ENCODE results near the gene NADK.
A peak's percentile ranks its signal among the peaks of the same experiment; 100 is the strongest.
"Not testable (repeated sequence)": the region's sequence is repeated elsewhere in the genome, so short reads cannot be mapped to it uniquely, and the experiment has no call there.

NADK gene

GRCh38 chr1:1742529-1742928 lies 35.7 kb downstream of the NADK start:
- DNase-seq, result not testable (repeated sequence)

GRCh38 chr1:1741013-1741412 lies 37.3 kb downstream of the NADK start:
- DNase-seq, result peak; percentile 90 to 93

- not testable (repeated sequence) for DNase-seq
Measured at GRCh38 chr1:1738799-1739337, 39.4 kb downstream of the NADK start.

DNA sequence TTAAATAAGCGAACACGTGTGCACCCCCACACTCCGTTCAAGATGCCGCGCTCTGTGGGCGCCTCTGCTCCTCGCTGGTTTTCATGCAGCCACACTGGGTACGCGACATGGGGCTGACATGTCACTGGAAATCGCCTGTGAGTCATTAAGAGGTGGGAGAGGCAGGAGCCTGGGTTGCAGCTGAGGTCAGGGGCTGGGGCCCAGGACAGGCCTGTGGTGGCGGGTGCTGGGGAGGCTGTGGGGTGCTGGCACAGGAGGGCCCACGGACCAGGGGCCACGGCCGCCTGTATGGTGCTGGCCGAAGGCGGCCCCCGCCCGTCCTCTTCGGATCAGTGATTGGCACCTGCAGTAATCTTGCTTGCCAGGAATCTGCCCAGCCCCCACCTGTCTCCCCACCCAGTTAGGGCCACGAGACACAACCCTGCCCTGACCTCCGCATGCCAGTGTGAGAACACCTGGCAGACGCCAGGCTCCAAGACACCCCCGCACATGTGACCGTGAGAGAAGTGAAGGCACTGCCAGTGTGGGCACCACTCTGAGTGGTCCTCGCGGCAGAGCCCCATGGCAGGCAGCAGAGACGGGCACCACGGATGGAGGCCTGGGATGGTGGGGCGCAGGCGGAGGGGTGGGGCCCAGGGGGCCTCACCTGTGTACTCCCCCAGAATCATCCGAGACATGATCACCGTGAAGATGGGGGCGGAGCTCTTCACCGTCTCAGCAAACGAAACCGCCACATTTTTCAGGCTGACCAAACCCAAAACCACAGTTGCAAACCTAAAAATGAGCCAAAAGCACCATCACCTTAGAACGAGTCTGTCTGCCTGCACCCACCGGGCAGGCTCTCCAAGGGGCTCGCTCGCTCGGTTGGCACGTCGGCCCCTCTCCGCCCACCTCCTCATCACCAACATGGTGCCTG lies 40.3 kb downstream of the NADK start:
- not testable (repeated sequence) for DNase-seq

GRCh38 chr1:1732381-1732780 lies 45.9 kb downstream of the NADK start:
- no peak for DNase-seq

DNA sequence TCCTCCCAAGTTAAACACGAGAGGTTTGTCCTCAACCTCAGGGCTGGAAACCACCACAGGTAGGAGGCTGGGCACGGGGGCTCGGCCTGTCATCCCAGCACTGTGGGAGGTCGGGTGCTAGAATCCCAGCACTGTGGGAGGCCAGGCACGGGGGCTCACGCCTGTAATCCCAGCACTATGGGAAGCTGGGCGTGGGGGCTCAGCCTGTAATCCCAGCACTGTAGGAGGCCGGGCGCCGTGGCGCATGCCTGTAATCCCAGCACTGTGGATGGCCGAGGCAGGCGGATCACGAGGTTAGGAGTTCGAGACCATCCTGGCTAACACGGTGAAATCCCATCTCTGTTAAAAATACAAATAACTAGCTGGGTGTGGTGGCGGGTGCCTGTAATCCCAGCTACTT lies 47.4 kb downstream of the NADK start:
- no peak for DNase-seq

DNA sequence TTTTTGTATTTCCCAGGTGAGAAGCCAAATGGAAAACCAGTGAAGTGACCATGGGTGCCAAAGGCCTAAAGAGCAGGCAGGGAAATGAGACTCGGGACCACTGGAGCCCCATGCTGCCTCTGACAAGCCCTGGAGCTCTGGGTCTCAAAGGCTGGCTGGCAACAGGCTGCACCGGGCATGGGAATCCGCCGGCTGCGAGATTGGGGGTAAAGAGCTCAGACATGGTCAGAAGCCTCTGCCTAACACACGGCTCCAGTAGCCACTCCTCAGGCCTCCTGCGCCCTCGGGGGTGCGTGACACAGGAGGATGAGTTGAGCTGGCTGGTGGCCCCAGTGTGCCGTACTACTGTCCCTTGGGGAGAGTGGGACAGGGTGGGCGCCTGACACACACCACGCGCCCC lies 48.0 kb downstream of the NADK start:
- DNase-seq, result not testable (repeated sequence)

DNA sequence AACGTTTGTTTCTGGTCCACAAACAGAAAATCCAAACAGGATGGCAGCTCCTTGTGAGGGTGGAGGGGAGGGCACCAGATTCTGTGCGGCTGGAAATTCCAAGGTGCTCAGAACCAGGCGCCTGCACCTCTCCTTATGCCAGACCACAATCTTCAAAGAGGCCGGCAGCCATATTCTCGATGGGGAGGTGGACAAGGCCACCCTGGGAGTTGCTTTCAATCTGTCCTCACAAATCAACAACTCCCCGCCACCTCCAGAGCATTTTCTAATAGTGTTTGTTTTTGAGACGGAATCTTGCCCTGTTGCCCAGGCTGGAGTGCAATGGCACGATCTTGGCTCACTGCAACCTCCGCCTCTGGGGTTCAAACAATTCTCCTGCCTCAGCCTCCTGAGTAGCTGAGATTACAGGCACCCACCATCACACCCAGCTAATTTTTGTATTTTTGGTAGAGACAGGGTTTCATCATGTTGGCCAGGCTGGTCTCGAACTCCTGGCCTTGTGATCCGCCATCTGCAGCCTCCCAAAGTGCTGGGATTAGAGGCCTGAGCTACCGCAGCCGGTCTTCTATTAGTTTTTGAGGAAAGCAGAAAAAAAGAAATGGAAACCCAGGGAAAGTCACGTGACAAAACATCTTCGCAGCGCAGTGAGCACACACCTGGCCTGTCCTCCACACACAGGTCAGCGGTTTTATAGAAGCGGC lies 49.0 kb downstream of the NADK start:
- DNase-seq, result not testable (repeated sequence)

- DNase-seq, result peak in 1 of 2 donors; percentile 29
Measured at GRCh38 chr1:1728308-1729005, 49.8 kb downstream of the NADK start.

GRCh38 chr1:1727131-1727651 lies 51.1 kb downstream of the NADK start:
- not testable (repeated sequence) for DNase-seq

- not testable (repeated sequence) for DNase-seq
Measured at GRCh38 chr1:1726088-1726487, 52.2 kb downstream of the NADK start.

GRCh38 chr1:1724035-1724864 lies 54.0 kb downstream of the NADK start, which contains the start of gene CDK11A:
TSS of gene CDK11A (minus strand) at chr1:1724357. CDS start at chr1:1722818, 1,539 bp downstream.
- peak; percentile 99 to 100 for DNase-seq

- DNase-seq, result no peak
Measured at GRCh38 chr1:1721201-1721600, 57.1 kb downstream of the NADK start.

DNA sequence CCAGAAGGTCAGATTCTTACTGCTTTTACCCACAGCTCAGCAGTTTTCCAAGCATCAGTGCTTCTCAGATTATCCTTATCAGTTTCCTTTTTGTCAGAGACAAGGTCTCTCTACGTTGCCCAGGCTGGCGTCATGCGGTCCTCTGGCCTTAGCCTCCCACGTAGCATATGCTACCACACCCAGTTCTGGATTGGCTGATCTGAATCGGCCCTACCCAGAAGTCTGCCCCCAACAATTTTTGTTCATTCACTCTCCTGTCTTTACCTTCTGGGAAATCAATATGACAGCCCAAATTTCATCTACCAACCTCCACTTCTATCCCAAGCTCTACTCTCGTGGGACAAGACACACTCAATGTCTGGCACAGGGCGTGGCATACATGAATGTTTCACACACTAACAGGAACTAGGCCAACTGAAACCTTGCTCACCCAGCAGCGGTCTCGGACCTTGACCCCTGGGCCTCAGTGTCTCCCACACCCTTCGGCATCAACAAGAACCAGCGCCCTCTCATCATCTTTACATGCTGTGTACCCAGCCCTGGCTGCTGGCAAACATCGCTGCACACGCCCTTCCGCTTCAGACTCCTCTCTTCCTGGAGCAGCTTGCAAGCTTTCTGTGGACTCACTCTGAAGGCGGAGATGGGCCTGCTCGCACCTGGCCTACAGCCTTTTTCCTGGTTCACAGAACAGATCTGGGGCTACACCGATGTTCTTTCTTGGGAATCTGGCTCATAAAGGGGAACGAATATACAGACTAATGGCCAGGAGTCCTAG lies 63.0 kb downstream of the NADK start:
- not testable (repeated sequence) for DNase-seq

DNA sequence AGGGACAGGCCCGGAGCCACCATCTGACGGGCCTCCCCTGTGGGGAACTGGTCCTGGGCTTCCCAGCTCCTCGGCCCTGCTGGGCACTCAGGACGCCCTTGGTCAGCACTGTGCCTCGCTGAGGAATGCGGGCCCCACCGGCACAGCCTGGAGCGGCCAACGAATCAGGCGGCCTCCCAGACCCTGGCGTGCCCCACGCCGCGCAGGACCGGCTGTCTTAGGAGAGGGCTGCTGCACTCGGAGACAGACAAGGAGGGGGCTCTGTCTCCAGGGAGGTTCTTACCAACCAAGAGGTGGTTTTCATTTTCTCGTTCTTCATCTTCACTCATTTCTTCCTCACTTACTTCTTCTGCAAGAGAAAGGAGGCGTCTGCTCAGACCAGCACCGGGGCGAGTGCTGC lies 70.4 kb downstream of the NADK start:
- not testable (repeated sequence) for DNase-seq

DNA sequence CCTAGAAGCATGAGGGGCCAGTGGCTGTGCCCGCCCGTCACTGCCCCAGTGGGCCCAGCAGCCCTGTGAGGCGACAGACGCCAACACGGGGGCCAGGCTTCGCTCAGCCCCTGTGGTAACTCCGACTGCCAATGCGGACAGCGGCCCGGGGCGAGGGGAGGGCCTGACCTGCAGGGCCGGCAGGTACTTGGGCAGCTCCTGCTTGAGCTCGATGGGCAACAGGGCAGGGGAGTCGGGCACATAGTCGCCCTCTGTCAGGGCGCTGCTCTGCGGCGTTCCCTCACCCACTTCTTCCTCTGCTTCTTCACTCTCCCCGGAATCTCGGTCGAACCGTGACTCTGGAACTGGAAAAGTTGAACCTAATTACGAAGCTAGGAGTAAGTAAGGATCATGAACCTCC lies 71.0 kb downstream of the NADK start:
- DNase-seq, result not testable (repeated sequence)

- not testable (repeated sequence) for DNase-seq
Measured at GRCh38 chr1:1705623-1706022, 72.6 kb downstream of the NADK start.

DNA sequence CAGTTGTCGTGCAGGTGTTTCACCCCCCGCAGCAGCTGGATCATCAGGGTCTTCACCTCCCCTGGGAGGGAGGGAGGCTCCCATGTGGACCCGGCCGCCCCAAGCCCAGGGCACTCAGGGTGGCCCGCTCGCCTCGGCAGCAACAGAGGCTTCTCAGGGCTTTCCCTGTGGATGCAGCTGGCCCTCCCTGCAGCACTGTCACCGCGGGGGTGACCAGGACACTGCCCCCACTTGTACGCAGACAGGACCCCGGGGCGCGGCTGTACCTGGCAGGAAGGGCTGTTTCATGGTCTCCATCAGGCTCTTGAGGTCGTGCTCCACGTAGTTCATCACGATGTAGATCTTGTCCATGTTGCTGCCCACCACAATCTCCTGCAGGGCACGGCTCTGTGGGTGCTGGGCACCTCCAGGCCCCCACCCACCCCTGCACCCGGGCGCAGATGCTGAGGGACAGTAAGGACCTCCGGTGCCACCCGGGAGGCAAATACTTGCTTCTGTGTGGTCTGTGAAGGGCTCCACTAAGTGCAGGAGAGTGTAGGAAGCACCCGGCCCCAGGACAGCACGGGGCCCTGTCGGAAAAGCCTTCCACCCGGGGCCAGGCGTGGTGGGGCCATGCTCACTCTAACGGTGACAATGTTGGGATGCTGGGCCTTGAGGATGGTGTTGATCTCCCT lies 73.8 kb downstream of the NADK start:
- not testable (repeated sequence) for DNase-seq

DNA sequence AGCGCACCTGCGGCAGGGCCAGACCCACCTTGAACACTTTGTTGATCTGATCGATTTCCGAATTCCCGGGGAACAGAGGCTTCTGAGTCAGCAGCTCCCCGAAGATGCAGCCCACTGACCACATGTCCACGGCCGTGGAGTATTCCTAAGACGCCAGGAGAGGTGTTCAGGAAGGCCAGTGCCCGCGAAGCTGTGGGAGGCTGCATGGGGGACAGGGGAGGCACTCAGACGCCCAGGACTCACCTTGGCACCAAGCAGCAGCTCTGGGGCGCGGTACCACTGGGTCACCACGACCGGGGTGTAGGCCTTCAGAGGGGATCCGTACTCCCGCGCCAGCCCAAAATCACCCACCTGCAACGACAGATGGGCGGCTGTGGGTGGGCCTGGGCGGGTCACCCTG lies 74.5 kb downstream of the NADK start:
- DNase-seq, result no peak

DNA sequence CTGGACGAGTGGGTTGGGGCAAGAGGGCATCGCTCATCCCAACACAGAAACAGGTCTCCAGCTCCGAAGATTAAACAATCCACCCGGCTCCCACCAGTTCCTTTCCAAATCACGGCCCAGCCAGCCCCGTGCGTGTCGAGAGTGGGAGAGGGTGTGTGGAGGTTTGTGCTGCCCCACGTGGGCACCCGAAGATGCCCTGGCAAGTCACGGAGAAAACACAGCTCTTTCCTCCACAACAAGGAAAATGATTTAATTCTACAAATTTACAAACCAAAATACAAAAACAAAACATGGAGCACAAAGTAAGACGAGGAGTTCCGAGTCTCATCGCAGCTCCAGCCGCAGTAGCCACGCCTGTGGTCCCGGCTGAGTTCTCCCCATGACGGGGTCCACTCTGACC lies 75.8 kb downstream of the NADK start:
- DNase-seq, result not testable (repeated sequence)

Measured in inflammatory macrophage (primary cell).